ENCODE data around the gene MPV17L.
"Not testable (repeated sequence)": the region's sequence is repeated elsewhere in the genome, so short reads cannot be mapped to it uniquely, and the experiment has no call there.

MPV17L gene

GRCh38 chr16:15434079-15434424 lies 38.5 kb downstream of the MPV17L start:
- peak overlapping the region; percentile 88 for H3K4me3 Mint-ChIP-seq
- H3K27me3 Mint-ChIP-seq, result peaks cover 6% of the 10 kb centered on the region
- no peak overlapping the region for H3K27ac Mint-ChIP-seq
- H3K9me3 Mint-ChIP-seq (ENCODE audit: low read depth), result no peaks in the 10 kb centered on the region
- no peaks in the 10 kb centered on the region for H3K36me3 Mint-ChIP-seq
- H3K4me1 Mint-ChIP-seq (ENCODE audit: low read depth), result peaks cover 16% of the 10 kb centered on the region

- peaks cover 6% of the 10 kb centered on the region for H3K27me3 Mint-ChIP-seq
- no peaks in the 10 kb centered on the region for H3K9me3 Mint-ChIP-seq (ENCODE audit: low read depth)
- no peak within 1 kb of the TSS for H3K27ac Mint-ChIP-seq
- no peaks in the 10 kb centered on the region for H3K36me3 Mint-ChIP-seq
- peaks cover 21% of the 10 kb centered on the region for H3K4me1 Mint-ChIP-seq (ENCODE audit: low read depth)
- H3K4me3 Mint-ChIP-seq, result peak within 1 kb of the TSS; percentile 88
Observed at GRCh38 chr16:15434425-15435215, 39.1 kb downstream of the MPV17L start, which contains the start of gene BMERB1. BMERB1 (plus strand) TSS chr16:15434588; CDS start chr16:15434654, 66 bp downstream.

GRCh38 chr16:15435216-15435864 lies 39.8 kb downstream of the MPV17L start:
- peaks cover 25% of the 10 kb centered on the region for H3K4me1 Mint-ChIP-seq (ENCODE audit: low read depth)
- H3K9me3 Mint-ChIP-seq (ENCODE audit: low read depth), result no peaks in the 10 kb centered on the region
- no peak overlapping the region for H3K27ac Mint-ChIP-seq
- no peaks in the 10 kb centered on the region for H3K36me3 Mint-ChIP-seq
- peak overlapping the region; percentile 88 for H3K4me3 Mint-ChIP-seq
- H3K27me3 Mint-ChIP-seq, result peaks cover 6% of the 10 kb centered on the region

- no peak overlapping the region for H3K27ac Mint-ChIP-seq
- no peaks in the 10 kb centered on the region for H3K36me3 Mint-ChIP-seq
- H3K4me1 Mint-ChIP-seq (ENCODE audit: low read depth), result peaks cover 23% of the 10 kb centered on the region
- no peak overlapping the region for H3K4me3 Mint-ChIP-seq
- no peaks in the 10 kb centered on the region for H3K9me3 Mint-ChIP-seq (ENCODE audit: low read depth)
- H3K27me3 Mint-ChIP-seq, result peaks cover 2% of the 10 kb centered on the region
Observed at GRCh38 chr16:15439102-15439501, 43.5 kb downstream of the MPV17L start.

- Mint-ChIP-seq H3K36me3 (peaks cover 4% of the 10 kb centered on the region), H3K4me3 (no peak overlapping the region), H3K27ac (no peak overlapping the region), H3K9me3 (ENCODE audit: low read depth) (no peaks in the 10 kb centered on the region), H3K27me3 (peaks cover 2% of the 10 kb centered on the region), H3K4me1 (ENCODE audit: low read depth) (peaks cover 21% of the 10 kb centered on the region)
Observed at GRCh38 chr16:15439521-15439920, 44.0 kb downstream of the MPV17L start.

GRCh38 chr16:15440852-15441251 lies 45.3 kb downstream of the MPV17L start:
- peaks cover 13% of the 10 kb centered on the region for H3K4me1 Mint-ChIP-seq (ENCODE audit: low read depth)
- H3K9me3 Mint-ChIP-seq (ENCODE audit: low read depth), result peaks cover 7% of the 10 kb centered on the region
- H3K36me3 Mint-ChIP-seq, result peaks cover 4% of the 10 kb centered on the region
- H3K27ac Mint-ChIP-seq, result peak overlapping the region; percentile 7
- no peak overlapping the region for H3K4me3 Mint-ChIP-seq
- no peaks in the 10 kb centered on the region for H3K27me3 Mint-ChIP-seq

GRCh38 chr16:15442140-15442539 lies 46.6 kb downstream of the MPV17L start:
- H3K27ac Mint-ChIP-seq; H3K27me3 Mint-ChIP-seq; H3K9me3 Mint-ChIP-seq (ENCODE audit: low read depth); H3K4me3 Mint-ChIP-seq; H3K36me3 Mint-ChIP-seq: not testable (repeated sequence)
- H3K4me1 Mint-ChIP-seq (ENCODE audit: low read depth), result peaks cover 12% of the 10 kb centered on the region

GRCh38 chr16:15443753-15444152 lies 48.2 kb downstream of the MPV17L start:
- no peak overlapping the region for H3K4me3 Mint-ChIP-seq
- H3K9me3 Mint-ChIP-seq (ENCODE audit: low read depth), result peaks cover 7% of the 10 kb centered on the region
- no peaks in the 10 kb centered on the region for H3K27me3 Mint-ChIP-seq
- peaks cover 12% of the 10 kb centered on the region for H3K4me1 Mint-ChIP-seq (ENCODE audit: low read depth)
- peaks cover 10% of the 10 kb centered on the region for H3K36me3 Mint-ChIP-seq
- H3K27ac Mint-ChIP-seq, result no peak overlapping the region

GRCh38 chr16:15444264-15444663 lies 48.7 kb downstream of the MPV17L start:
- Mint-ChIP-seq H3K4me3 (no peak overlapping the region), H3K4me1 (ENCODE audit: low read depth) (peaks cover 11% of the 10 kb centered on the region), H3K27ac (no peak overlapping the region), H3K27me3 (no peaks in the 10 kb centered on the region), H3K9me3 (ENCODE audit: low read depth) (peaks cover 7% of the 10 kb centered on the region), H3K36me3 (peaks cover 10% of the 10 kb centered on the region)

- Mint-ChIP-seq H3K4me1 (ENCODE audit: low read depth) (peaks cover 3% of the 10 kb centered on the region), H3K4me3 (no peak overlapping the region), H3K27ac (no peak overlapping the region)
Observed at GRCh38 chr16:15445450-15445849, 49.9 kb downstream of the MPV17L start.

GRCh38 chr16:15446901-15447300 lies 51.3 kb downstream of the MPV17L start:
- no peaks in the 10 kb centered on the region for H3K27me3 Mint-ChIP-seq
- H3K4me1 Mint-ChIP-seq (ENCODE audit: low read depth), result peaks cover 3% of the 10 kb centered on the region
- no peak overlapping the region for H3K27ac Mint-ChIP-seq
- peaks cover 7% of the 10 kb centered on the region for H3K9me3 Mint-ChIP-seq (ENCODE audit: low read depth)
- peaks cover 10% of the 10 kb centered on the region for H3K36me3 Mint-ChIP-seq
- H3K4me3 Mint-ChIP-seq, result no peak overlapping the region

More at GRCh38 chr16:15445450-15445849, 49.9 kb downstream of the MPV17L start:
- Mint-ChIP-seq H3K27me3 (no peaks in the 10 kb centered on the region), H3K36me3 (peaks cover 10% of the 10 kb centered on the region), H3K9me3 (ENCODE audit: low read depth) (peaks cover 7% of the 10 kb centered on the region)

- H3K4me1 Mint-ChIP-seq (ENCODE audit: low read depth), result peaks cover 3% of the 10 kb centered on the region
- H3K4me3 Mint-ChIP-seq, result no peak overlapping the region
- H3K9me3 Mint-ChIP-seq (ENCODE audit: low read depth), result peaks cover 2% of the 10 kb centered on the region
- no peak overlapping the region for H3K27ac Mint-ChIP-seq
- H3K36me3 Mint-ChIP-seq, result peaks cover 10% of the 10 kb centered on the region
- H3K27me3 Mint-ChIP-seq, result no peaks in the 10 kb centered on the region
Observed at GRCh38 chr16:15450624-15451023, 55.1 kb downstream of the MPV17L start.

- Mint-ChIP-seq H3K27ac (no peak overlapping the region), H3K9me3 (ENCODE audit: low read depth) (no peaks in the 10 kb centered on the region), H3K4me1 (ENCODE audit: low read depth) (peaks cover 3% of the 10 kb centered on the region), H3K4me3 (no peak overlapping the region), H3K36me3 (peaks cover 10% of the 10 kb centered on the region), H3K27me3 (no peaks in the 10 kb centered on the region)
Observed at GRCh38 chr16:15451098-15451731, 55.7 kb downstream of the MPV17L start.

GRCh38 chr16:15452246-15452855 lies 56.8 kb downstream of the MPV17L start:
- Mint-ChIP-seq H3K4me3 (no peak overlapping the region), H3K9me3 (ENCODE audit: low read depth) (no peaks in the 10 kb centered on the region), H3K27me3 (no peaks in the 10 kb centered on the region), H3K27ac (no peak overlapping the region), H3K4me1 (ENCODE audit: low read depth) (no peaks in the 10 kb centered on the region), H3K36me3 (peaks cover 7% of the 10 kb centered on the region)

- not testable (repeated sequence) for H3K4me3 Mint-ChIP-seq; H3K36me3 Mint-ChIP-seq; H3K9me3 Mint-ChIP-seq (ENCODE audit: low read depth); H3K27me3 Mint-ChIP-seq; H3K27ac Mint-ChIP-seq; H3K4me1 Mint-ChIP-seq (ENCODE audit: low read depth)
Observed at GRCh38 chr16:15453296-15453695, 57.7 kb downstream of the MPV17L start.

Measured in activated naive CD8-positive, alpha-beta T cell (primary cell).